Measurements from ENCODE around the gene NTM.

Gene NTM

GRCh38 chr11:131690776-131691175 lies 320.4 kb downstream of the NTM start:
- H3K27me3 ChIP-seq (replicated peaks; ENCODE audit: control insufficient read depth, insufficient read depth, low read length), result peaks cover 15% of the 10 kb centered on the region
- H3K36me3 ChIP-seq (ENCODE audit: control insufficient read depth, insufficient read depth, low read length, severe bottlenecking), result no peaks in the 10 kb centered on the region
- H3K9me3 ChIP-seq (ENCODE audit: control insufficient read depth, low read length), result no peaks in the 10 kb centered on the region
- DNase-seq (ENCODE audit: low read depth), result no peak
- no peak overlapping the region for H3K9ac ChIP-seq (ENCODE audit: low read length)
- H3K4me3 ChIP-seq (ENCODE audit: low read length), result no peak overlapping the region
- peaks cover 10% of the 10 kb centered on the region for H3K4me1 ChIP-seq (ENCODE audit: control insufficient read depth, insufficient read depth, low read length)

DNA sequence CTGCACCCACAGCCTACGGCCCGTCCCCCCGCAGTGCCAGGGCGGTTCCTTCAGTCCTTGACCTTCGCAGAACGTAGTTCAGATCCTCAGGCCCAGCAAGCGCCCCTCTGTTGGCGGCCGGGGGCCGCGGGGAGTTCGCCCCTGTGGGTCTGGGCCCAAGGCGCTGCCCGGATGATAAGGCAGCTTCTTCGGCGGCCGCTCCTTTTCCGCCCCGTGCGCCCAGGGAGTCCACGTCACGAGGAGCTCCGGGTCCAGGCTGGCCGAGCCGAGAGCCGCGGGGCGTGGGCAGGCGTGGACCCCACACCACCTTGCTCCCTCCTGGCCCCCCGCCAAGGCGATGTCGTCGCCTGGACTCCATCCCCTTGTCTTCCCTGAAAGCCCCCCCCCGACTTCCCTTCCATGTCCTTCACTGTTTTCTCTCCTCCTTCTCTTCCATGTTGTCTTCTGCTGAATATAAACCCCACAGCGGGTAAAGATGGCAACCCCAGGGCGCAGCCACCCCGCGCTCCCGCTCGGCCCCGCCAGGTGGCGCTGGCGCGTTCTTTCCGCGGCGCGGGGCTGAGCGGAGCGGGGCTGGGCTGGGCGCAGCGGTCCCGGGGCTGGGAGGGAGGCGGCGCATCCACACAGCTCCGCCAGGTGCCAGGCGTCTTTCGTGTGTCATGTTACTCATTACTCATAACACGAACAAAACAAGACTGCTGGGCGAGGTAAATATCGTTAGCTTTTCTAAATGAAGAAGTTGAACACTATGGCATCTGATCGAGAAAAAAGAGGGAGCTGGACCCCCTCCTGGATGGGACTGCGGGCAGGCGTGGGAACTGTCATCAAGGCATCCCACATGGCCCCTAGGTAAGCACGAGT lies 321.0 kb downstream of the NTM start:
- Histone ChIP-seq H3K27me3 (replicated peaks; ENCODE audit: control insufficient read depth, insufficient read depth, low read length) (peaks cover 12% of the 10 kb centered on the region), H3K4me3 (ENCODE audit: low read length) (no peak overlapping the region), H3K9me3 (ENCODE audit: control insufficient read depth, low read length) (no peaks in the 10 kb centered on the region), H3K36me3 (ENCODE audit: control insufficient read depth, insufficient read depth, low read length, severe bottlenecking) (no peaks in the 10 kb centered on the region), H3K4me1 (ENCODE audit: control insufficient read depth, insufficient read depth, low read length) (peaks cover 10% of the 10 kb centered on the region), H3K9ac (ENCODE audit: low read length) (no peak overlapping the region)
- peak; percentile 40 for DNase-seq (ENCODE audit: low read depth)

GRCh38 chr11:131692151-131692550 lies 321.7 kb downstream of the NTM start:
- Histone ChIP-seq H3K4me1 (ENCODE audit: control insufficient read depth, insufficient read depth, low read length) (peaks cover 10% of the 10 kb centered on the region), H3K9me3 (ENCODE audit: control insufficient read depth, low read length) (no peaks in the 10 kb centered on the region), H3K27me3 (replicated peaks; ENCODE audit: control insufficient read depth, insufficient read depth, low read length) (peaks cover 12% of the 10 kb centered on the region), H3K36me3 (ENCODE audit: control insufficient read depth, insufficient read depth, low read length, severe bottlenecking) (no peaks in the 10 kb centered on the region), H3K4me3 (ENCODE audit: low read length) (no peak overlapping the region), H3K9ac (ENCODE audit: low read length) (no peak overlapping the region)
- DNase-seq (ENCODE audit: low read depth), result no peak

DNA sequence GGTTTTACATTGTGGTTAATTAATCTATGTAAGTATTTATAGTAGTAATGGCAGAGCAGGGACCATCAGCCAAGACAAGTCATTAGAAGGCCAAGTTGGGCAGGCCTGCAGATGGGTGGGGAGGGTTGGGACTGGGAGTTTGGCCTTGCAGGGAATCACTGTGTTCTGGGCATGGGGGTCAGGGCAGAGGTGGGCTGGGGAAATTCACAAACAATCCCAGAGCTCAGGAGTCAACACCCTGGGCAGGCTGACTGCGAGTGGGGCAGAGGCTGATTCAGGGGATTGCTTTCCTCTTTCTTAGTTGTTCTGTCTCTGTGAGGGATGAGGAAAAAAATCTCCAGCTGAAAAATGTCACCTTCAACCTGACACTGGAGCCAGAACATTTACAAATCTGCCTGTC lies 322.5 kb downstream of the NTM start:
- Histone ChIP-seq H3K9ac (ENCODE audit: low read length) (no peak overlapping the region), H3K4me1 (ENCODE audit: control insufficient read depth, insufficient read depth, low read length) (peaks cover 10% of the 10 kb centered on the region), H3K4me3 (ENCODE audit: low read length) (no peak overlapping the region), H3K9me3 (ENCODE audit: control insufficient read depth, low read length) (no peaks in the 10 kb centered on the region), H3K36me3 (ENCODE audit: control insufficient read depth, insufficient read depth, low read length, severe bottlenecking) (no peaks in the 10 kb centered on the region), H3K27me3 (replicated peaks; ENCODE audit: control insufficient read depth, insufficient read depth, low read length) (peaks cover 12% of the 10 kb centered on the region)
- DNase-seq (ENCODE audit: low read depth), result no peak

DNA sequence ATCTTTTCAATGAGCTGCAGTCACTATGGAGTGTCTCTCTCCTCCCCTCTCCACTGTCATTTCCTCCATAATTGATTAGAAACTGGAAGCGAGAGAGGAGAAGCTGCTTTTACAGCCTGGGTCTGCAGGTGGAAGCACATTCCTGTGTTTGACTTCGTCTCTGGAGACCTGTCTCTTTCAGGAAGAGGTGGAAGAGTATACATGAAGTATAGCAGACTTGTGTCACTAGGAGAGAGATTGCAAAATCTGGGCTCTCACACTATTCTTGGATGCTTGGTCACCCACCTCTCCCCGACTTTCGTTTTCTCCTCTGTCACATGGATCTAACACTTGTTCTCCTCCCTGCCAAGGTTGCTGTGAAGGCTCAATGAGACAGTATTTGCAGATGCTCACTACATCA lies 323.3 kb downstream of the NTM start:
- H3K27me3 ChIP-seq (replicated peaks; ENCODE audit: control insufficient read depth, insufficient read depth, low read length), result peaks cover 7% of the 10 kb centered on the region
- no peak for DNase-seq (ENCODE audit: low read depth)

DNA sequence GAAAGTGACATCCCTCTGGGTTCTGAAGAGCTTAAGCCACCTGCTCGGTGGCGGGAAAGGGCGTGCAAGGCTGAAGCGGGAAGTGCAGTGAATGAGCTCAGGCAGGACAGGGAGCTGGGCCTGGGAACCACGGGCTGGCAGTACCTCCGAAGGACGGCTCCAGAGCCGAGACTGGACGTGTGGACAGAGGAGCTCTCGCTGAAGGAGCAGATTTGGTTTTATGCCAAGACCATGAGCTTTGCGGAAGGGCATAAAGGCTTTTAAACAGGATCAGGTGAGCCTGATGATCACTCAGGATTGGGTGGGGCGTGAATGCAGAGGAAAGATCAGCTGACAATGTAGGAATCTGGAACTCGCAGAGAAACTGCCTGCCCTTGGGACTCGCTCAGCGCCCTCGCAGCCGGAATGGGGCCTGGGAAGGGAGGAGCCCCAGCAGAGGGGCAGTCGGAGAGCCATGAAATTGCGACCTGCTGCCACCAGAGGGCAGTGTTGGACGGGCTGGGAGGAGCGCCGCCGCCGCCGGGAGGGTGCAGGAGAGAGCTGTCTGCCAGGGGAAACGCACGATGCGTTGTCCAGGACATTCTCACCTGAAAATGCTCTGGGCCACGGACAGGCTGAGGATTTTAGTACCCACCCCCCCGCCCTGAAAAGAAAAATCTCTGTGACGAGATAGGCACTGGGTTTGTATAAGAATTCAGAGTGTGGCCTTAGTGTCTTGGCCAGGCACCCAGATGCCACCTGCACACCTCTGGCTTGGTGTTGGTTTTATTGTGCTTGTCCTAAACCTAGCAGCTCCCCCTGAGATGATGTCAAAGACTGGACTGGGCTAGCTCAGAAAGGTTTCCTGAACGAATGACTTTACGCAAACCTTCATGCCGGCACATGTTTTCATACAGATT lies 324.4 kb downstream of the NTM start:
- DNase-seq (ENCODE audit: low read depth), result peak; percentile 94
- Histone ChIP-seq H3K36me3 (ENCODE audit: control insufficient read depth, insufficient read depth, low read length, severe bottlenecking) (no peaks in the 10 kb centered on the region), H3K9ac (ENCODE audit: low read length) (peak overlapping the region; percentile 63), H3K9me3 (ENCODE audit: control insufficient read depth, low read length) (no peaks in the 10 kb centered on the region), H3K27me3 (replicated peaks; ENCODE audit: control insufficient read depth, insufficient read depth, low read length) (no peaks in the 10 kb centered on the region), H3K4me3 (ENCODE audit: low read length) (peak overlapping the region; percentile 54), H3K4me1 (ENCODE audit: control insufficient read depth, insufficient read depth, low read length) (peaks cover 6% of the 10 kb centered on the region)

More for the DNA sequence above, 323.3 kb downstream of the NTM start:
- no peaks in the 10 kb centered on the region for H3K9me3 ChIP-seq (ENCODE audit: control insufficient read depth, low read length)
- H3K4me3 ChIP-seq (ENCODE audit: low read length), result no peak overlapping the region
- H3K4me1 ChIP-seq (ENCODE audit: control insufficient read depth, insufficient read depth, low read length), result peaks cover 6% of the 10 kb centered on the region
- H3K36me3 ChIP-seq (ENCODE audit: control insufficient read depth, insufficient read depth, low read length, severe bottlenecking), result no peaks in the 10 kb centered on the region
- H3K9ac ChIP-seq (ENCODE audit: low read length), result no peak overlapping the region

- DNase-seq (ENCODE audit: low read depth), result no peak
- Histone ChIP-seq H3K4me1 (ENCODE audit: control insufficient read depth, insufficient read depth, low read length) (peaks cover 6% of the 10 kb centered on the region), H3K27me3 (replicated peaks; ENCODE audit: control insufficient read depth, insufficient read depth, low read length) (no peaks in the 10 kb centered on the region), H3K4me3 (ENCODE audit: low read length) (no peak overlapping the region), H3K9ac (ENCODE audit: low read length) (no peak overlapping the region), H3K9me3 (ENCODE audit: control insufficient read depth, low read length) (no peaks in the 10 kb centered on the region), H3K36me3 (ENCODE audit: control insufficient read depth, insufficient read depth, low read length, severe bottlenecking) (no peaks in the 10 kb centered on the region)
Observed at GRCh38 chr11:131695889-131696429, 325.5 kb downstream of the NTM start.

GRCh38 chr11:131696690-131697089 lies 326.3 kb downstream of the NTM start:
- no peak overlapping the region for H3K4me3 ChIP-seq (ENCODE audit: low read length)
- H3K9ac ChIP-seq (ENCODE audit: low read length), result no peak overlapping the region
- H3K27me3 ChIP-seq (replicated peaks; ENCODE audit: control insufficient read depth, insufficient read depth, low read length), result no peaks in the 10 kb centered on the region
- H3K9me3 ChIP-seq (ENCODE audit: control insufficient read depth, low read length), result no peaks in the 10 kb centered on the region
- H3K4me1 ChIP-seq (ENCODE audit: control insufficient read depth, insufficient read depth, low read length), result peaks cover 6% of the 10 kb centered on the region
- DNase-seq (ENCODE audit: low read depth), result no peak
- H3K36me3 ChIP-seq (ENCODE audit: control insufficient read depth, insufficient read depth, low read length, severe bottlenecking), result no peaks in the 10 kb centered on the region

- peaks cover 3% of the 10 kb centered on the region for H3K27me3 ChIP-seq (replicated peaks; ENCODE audit: control insufficient read depth, insufficient read depth, low read length)
- peaks cover 20% of the 10 kb centered on the region for H3K9me3 ChIP-seq (ENCODE audit: control insufficient read depth, low read length)
- H3K4me1 ChIP-seq (ENCODE audit: control insufficient read depth, insufficient read depth, low read length), result no peaks in the 10 kb centered on the region
- H3K4me3 ChIP-seq (ENCODE audit: low read length), result no peak overlapping the region
- H3K36me3 ChIP-seq (ENCODE audit: control insufficient read depth, insufficient read depth, low read length, severe bottlenecking), result no peaks in the 10 kb centered on the region
- no peak overlapping the region for H3K9ac ChIP-seq (ENCODE audit: low read length)
- DNase-seq (ENCODE audit: low read depth), result no peak
Observed at GRCh38 chr11:131703311-131703710, 332.9 kb downstream of the NTM start.

- Histone ChIP-seq H3K4me3 (ENCODE audit: low read length) (no peak overlapping the region), H3K9ac (ENCODE audit: low read length) (no peak overlapping the region), H3K27me3 (replicated peaks; ENCODE audit: control insufficient read depth, insufficient read depth, low read length) (peaks cover 3% of the 10 kb centered on the region), H3K4me1 (ENCODE audit: control insufficient read depth, insufficient read depth, low read length) (no peaks in the 10 kb centered on the region), H3K36me3 (ENCODE audit: control insufficient read depth, insufficient read depth, low read length, severe bottlenecking) (no peaks in the 10 kb centered on the region), H3K9me3 (ENCODE audit: control insufficient read depth, low read length) (peaks cover 25% of the 10 kb centered on the region)
- DNase-seq (ENCODE audit: low read depth), result no peak
Observed at GRCh38 chr11:131704682-131705081, 334.3 kb downstream of the NTM start.

- no peaks in the 10 kb centered on the region for H3K27me3 ChIP-seq (replicated peaks; ENCODE audit: control insufficient read depth, insufficient read depth, low read length)
- DNase-seq (ENCODE audit: low read depth), result peak; percentile 6
- peaks cover 13% of the 10 kb centered on the region for H3K9me3 ChIP-seq (ENCODE audit: control insufficient read depth, low read length)
- no peaks in the 10 kb centered on the region for H3K4me1 ChIP-seq (ENCODE audit: control insufficient read depth, insufficient read depth, low read length)
- H3K9ac ChIP-seq (ENCODE audit: low read length), result no peak overlapping the region
- no peaks in the 10 kb centered on the region for H3K36me3 ChIP-seq (ENCODE audit: control insufficient read depth, insufficient read depth, low read length, severe bottlenecking)
- H3K4me3 ChIP-seq (ENCODE audit: low read length), result no peak overlapping the region
Observed at GRCh38 chr11:131710511-131710910, 340.1 kb downstream of the NTM start.

Data from adipocyte (in vitro differentiated cells).